SKM-1 treated with dmso at 0.1 percent for 144 hours (cell line): ENCODE data around the gene PCDHGA8.
"Not testable (repeated sequence)": the region's sequence is repeated elsewhere in the genome, so short reads cannot be mapped to it uniquely, and the experiment has no call there.

Experiments
- DNase-seq: peaks from one replicate; lab custom pipeline; 2025; ENCODE audit not compliant: unreplicated experiment; lab: John Stamatoyannopoulos, UW

The PCDHGA8 gene

GRCh38 chr5:141392429-141393198, at the start of gene PCDHGA8:
Gene PCDHGA8 (plus strand): TSS chr5:141392633. CDS start chr5:141392814, 181 bp downstream.
- DNase-seq, result no peak

- DNase-seq, result no peak
Measured at GRCh38 chr5:141342773-141343172, 49.7 kb upstream of the PCDHGA8 start.

GRCh38 chr5:141343242-141343952, 49.0 kb upstream of the PCDHGA8 start, which contains the start of gene PCDHGA3:
Gene PCDHGA3 (plus strand): TSS chr5:141343829. CDS start chr5:141344034, 205 bp downstream.
- no peak for DNase-seq

GRCh38 chr5:141343953-141344463, 48.4 kb upstream of the PCDHGA8 start:
- no peak for DNase-seq

- no peak for DNase-seq
Measured at GRCh38 chr5:141345327-141345726, 47.1 kb upstream of the PCDHGA8 start.

GRCh38 chr5:141346017-141346416, 46.4 kb upstream of the PCDHGA8 start:
- DNase-seq, result not testable (repeated sequence)

- peak; percentile 8 for DNase-seq
Measured at GRCh38 chr5:141349917-141350619, 42.4 kb upstream of the PCDHGA8 start, which contains the start of gene PCDHGB1. Gene PCDHGB1 (plus strand): TSS chr5:141350099. CDS start chr5:141350261, 162 bp downstream.

GRCh38 chr5:141351591-141351990, 40.8 kb upstream of the PCDHGA8 start:
- DNase-seq, result no peak

GRCh38 chr5:141354900-141355469, 37.4 kb upstream of the PCDHGA8 start, which contains the start of gene PCDHGA4:
Gene PCDHGA4 (plus strand): TSS chr5:141355021. CDS start chr5:141355108, 87 bp downstream.
- no peak for DNase-seq

GRCh38 chr5:141355641-141356040, 36.8 kb upstream of the PCDHGA8 start:
- DNase-seq, result no peak

- no peak for DNase-seq
Measured at GRCh38 chr5:141356133-141356532, 36.3 kb upstream of the PCDHGA8 start.

- DNase-seq, result no peak
Measured at GRCh38 chr5:141356950-141357349, 35.5 kb upstream of the PCDHGA8 start.

- DNase-seq, result no peak
Measured at GRCh38 chr5:141359790-141360426, 32.5 kb upstream of the PCDHGA8 start, which contains the start of gene PCDHGB2. Gene PCDHGB2 (plus strand): TSS chr5:141359994. CDS start chr5:141360136, 142 bp downstream.

GRCh38 chr5:141360685-141361084, 31.7 kb upstream of the PCDHGA8 start:
- no peak for DNase-seq

- no peak for DNase-seq
Measured at GRCh38 chr5:141362719-141363118, 29.7 kb upstream of the PCDHGA8 start.

- DNase-seq, result no peak
Measured at GRCh38 chr5:141363952-141364660, 28.3 kb upstream of the PCDHGA8 start, which contains the start of gene PCDHGA5. Gene PCDHGA5 (plus strand): TSS chr5:141364162. CDS start chr5:141364331, 169 bp downstream.

GRCh38 chr5:141366016-141366896, 26.2 kb upstream of the PCDHGA8 start:
- no peak for DNase-seq
